HG03066 (cell line): Measurements from ENCODE around the gene VRK3.
A peak's percentile ranks its signal among the peaks of the same experiment; 100 is the strongest.

ENCODE experiments used
- ATAC-seq: cut with Tn5 transposase; IDR thresholded peaks from one replicate; pipeline ENCODE4 v1.9.1; 2021; ENCODE audit warnings: low read depth; ENCODE audit not compliant: unreplicated experiment

VRK3 gene

DNA sequence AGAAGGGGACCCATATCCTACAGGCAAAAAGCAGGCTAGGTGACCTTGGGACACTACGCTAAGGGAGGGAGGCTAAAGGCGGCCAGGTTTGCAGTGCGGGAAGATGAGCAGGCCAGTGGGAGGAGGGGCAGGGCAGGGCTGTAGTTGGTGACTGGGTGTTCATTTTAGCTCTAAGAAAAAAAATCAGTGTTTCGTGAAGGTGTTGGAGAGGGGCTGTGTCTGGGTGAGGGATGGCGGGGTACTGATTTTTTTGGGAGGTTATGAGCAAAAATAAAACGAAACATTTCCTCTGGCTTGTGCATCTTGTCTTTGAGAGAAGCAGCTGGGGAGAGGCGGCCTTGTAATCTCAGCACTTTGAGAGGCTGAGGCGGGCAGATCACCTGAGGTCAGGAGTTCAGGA lies 91.5 kb downstream of the VRK3 start:
- ATAC-seq: no peak

- ATAC-seq: no peak
Observed at GRCh38 chr19:49932731-49933131, 92.4 kb downstream of the VRK3 start.

DNA sequence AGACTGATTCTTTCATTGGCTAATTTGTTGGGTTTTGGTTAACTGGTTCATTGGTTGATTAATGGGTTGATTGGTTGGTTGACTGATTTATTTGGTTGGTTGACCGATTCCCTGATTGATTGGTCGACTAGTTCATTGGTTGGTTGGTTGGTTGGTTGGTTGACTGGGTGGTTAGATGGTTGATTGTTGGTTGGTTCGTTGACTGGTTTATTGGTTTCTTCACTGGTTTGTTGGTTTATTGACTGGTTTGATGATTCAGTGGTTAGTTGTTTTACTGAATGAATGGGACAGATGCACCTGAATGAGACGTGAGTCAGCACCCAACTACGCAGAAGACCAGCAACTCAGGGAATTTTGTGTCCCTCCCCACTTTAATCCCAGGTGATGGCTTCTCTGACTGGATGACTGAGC lies 93.1 kb downstream of the VRK3 start:
- ATAC-seq: no peak

GRCh38 chr19:49931293-49932040 lies 93.7 kb downstream of the VRK3 start:
- no peak for ATAC-seq

DNA sequence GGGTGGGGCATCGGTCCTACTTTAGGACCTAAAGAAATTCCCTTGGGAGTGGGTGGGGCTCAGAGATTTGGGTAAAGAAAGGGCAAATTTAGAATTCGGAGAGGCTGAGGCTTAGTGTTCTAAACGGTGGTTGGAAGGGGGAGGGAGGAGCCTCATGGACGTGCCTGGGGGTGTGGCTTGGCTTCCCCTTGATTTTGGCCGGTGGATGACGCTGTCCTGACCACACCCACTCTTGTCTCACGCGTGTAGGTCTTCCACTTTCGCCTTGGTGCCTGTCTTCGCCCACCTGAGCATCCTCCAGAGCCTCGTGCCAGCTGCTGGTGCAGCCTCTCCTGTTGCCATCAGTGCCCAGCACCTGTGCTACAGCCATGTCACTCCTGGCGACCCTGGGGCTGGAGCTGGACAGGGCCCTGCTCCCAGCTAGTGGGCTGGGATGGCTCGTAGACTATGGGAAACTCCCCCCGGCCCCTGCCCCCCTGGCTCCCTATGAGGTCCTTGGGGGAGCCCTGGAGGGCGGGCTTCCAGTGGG lies 94.6 kb downstream of the VRK3 start:
- ATAC-seq: no peak

DNA sequence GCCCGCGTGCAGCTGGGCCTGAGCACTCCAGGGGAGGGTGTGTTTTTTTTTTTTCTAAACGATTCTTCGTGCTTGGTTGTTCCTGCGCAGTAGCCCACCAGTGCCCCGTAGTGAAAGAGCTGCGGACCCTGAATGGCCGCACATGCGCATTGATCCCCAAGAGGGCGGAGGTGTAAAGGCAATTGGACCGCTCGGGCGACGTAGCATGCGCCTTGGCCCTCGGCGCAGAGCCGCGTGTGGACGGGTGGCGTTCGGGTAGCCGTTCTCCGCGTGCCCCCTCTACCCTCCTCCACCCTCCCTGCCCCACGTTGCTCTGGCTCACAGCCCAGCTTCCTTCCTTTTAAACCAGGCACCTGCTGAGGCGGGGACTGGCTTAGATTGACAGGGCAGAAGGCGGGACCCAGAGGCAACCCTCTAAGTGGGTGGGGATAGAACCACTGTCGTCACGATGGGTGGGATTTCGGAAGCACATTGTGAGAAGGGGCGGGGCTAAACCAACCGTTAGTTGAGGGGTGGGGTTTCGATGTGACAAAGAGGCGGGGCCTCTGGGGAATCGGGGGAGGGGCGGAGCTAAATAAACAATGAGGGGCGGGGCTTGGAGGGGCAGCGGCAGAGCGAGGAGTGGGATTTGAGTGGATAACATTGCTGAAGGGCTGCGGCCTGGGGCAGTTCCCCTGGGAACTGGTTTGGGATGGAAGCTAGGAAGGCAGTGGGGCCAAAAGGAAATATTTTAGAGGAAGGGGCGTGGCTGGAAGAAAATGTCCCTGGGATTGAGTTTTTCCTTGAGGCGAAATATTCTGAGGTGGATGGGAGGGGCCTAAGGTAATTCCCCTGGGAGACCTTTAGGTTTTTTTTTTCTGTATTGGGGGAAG lies 95.3 kb downstream of the VRK3 start:
- ATAC-seq: peak; percentile 66

- peak; percentile 38 for ATAC-seq
Observed at GRCh38 chr19:49929121-49929610, 96.0 kb downstream of the VRK3 start, which contains the start of the genes ATF5 and NUP62. TSS of gene ATF5 (plus strand) at chr19:49929205. CDS start at chr19:49930851, 1,646 bp downstream. TSS of gene NUP62 (minus strand) at chr19:49929504. CDS start at chr19:49909807, 19,697 bp downstream.

DNA sequence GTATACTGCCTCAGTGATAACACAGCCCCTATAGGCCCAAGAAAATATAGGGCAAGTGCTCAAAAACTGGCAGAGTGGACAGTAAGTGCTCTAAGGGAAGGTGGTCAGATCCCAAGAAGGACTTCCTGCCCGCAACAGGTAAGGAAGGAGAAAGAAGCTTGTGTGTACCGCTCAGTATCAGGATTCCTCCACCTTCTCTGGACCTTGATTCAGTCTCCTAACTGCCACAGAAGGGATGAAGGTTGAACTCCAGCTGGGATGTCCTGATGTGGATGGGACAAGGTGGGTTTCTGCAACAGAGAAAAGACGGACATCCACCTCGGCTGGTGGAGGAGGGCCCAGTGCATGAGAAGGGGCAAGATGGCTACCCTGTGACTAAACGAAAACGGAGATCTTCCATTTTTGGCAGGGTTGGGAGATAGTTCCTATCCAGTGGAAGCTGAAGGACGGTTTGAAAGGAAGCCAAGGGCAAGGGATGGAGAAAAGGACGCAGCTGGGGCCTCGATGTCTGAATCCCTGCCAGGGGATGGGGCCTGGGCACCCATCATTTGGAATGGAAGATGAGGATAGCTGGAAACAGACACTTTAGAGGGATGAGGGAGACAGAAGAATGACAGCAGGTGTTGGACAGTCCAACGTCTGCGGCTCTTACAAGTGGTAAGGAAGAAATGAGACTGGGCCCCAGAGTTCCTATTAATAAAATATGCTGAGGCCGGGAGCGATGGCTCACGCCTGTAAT lies 97.5 kb downstream of the VRK3 start:
- ATAC-seq: no peak

DNA sequence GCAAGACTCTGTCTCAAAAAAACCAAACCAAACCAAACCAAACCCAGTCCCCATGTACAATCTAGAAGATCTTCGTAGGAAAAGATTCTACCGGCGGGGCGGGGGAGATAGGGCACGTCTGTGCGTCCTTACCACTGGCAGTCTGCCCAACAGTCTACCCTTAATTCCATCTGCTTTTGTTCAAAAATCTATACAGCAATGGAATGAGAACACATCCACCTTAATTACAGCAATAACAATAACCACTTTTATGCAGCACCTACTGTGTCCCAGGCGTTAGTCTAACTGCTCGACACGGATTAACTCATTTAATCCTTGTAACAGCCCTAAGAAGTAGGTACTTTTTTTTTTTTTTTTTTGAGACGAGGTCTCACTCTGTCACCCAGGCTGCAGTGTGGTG lies 98.7 kb downstream of the VRK3 start:
- no peak for ATAC-seq
